SK-N-SH treated with all-trans-retinoic acid at 6 μM for 48 hours (cell line): ENCODE measurements around the gene ETV1.

Source experiments
- ATAC-seq: fragments of 200-7000 bp; cut with Tn5 transposase; 3 replicates; pipeline ENCODE4 v1.9.1; 2020; ENCODE audit warnings: mild to moderate bottlenecking, moderate library complexity
- ARNTL ChIP-seq: fragments of 450-650 bp; formaldehyde crosslinking; IDR thresholded peaks from 2 replicates; pipeline ENCODE4 v1.5.0; 2020; ENCODE audit warnings: low read depth, mild to moderate bottlenecking, moderate library complexity, borderline replicate concordance
- BACH2 ChIP-seq: fragments of 250-450 bp; sonication (Bioruptor Pico); IDR thresholded peaks from 2 replicates; pipeline ENCODE4 v1.9.0; 2021; ENCODE audit warnings: mild to moderate bottlenecking, borderline replicate concordance
- CREB5 ChIP-seq: fragments of 250-450 bp; sonication (Bioruptor Pico); IDR thresholded peaks from 2 replicates; pipeline ENCODE4 v1.5.1; 2020; ENCODE audit warnings: low read depth, mild to moderate bottlenecking, moderate library complexity
- CSDC2 ChIP-seq: fragments of 250-450 bp; sonication (Bioruptor Pico); IDR thresholded peaks from 2 replicates; pipeline ENCODE4 v1.5.0; 2020; ENCODE audit warnings: mild to moderate bottlenecking, moderate library complexity
- CSRNP3 ChIP-seq: fragments of 250-450 bp; sonication (Bioruptor Pico); IDR thresholded peaks from 2 replicates; pipeline ENCODE4 v1.5.1; 2021; ENCODE audit warnings: mild to moderate bottlenecking, moderate library complexity
- GLIS3 ChIP-seq: fragments of 250-450 bp; sonication (Bioruptor Pico); IDR thresholded peaks from 2 replicates; pipeline ENCODE4 v1.5.0; 2020; ENCODE audit warnings: mild to moderate bottlenecking, moderate library complexity
- ISL1 ChIP-seq: fragments of 250-450 bp; sonication (Bioruptor Pico); IDR thresholded peaks from 2 replicates; pipeline ENCODE4 v2.1.2; 2022; ENCODE audit warnings: mild to moderate bottlenecking, moderate library complexity
- OSR1 ChIP-seq: fragments of 250-450 bp; sonication (Bioruptor Pico); IDR thresholded peaks from 2 replicates; pipeline ENCODE4 v1.8.0; 2022; ENCODE audit warnings: moderate library complexity, mild to moderate bottlenecking, inconsistent platforms
- PATZ1 ChIP-seq: fragments of 250-450 bp; sonication (Bioruptor Pico); IDR thresholded peaks from 2 replicates; pipeline ENCODE4 v1.8.0; 2020; ENCODE audit warnings: mild to moderate bottlenecking, moderate library complexity, borderline replicate concordance
- POU6F1 ChIP-seq: fragments of 250-450 bp; sonication (Bioruptor Pico); IDR thresholded peaks from 2 replicates; pipeline ENCODE4 v1.8.0; 2021; ENCODE audit warnings: low read depth, mild to moderate bottlenecking, moderate library complexity, borderline replicate concordance
- PPARA ChIP-seq: fragments of 250-450 bp; sonication (Bioruptor Pico); IDR thresholded peaks from 2 replicates; pipeline ENCODE4 v1.5.0; 2020; ENCODE audit warnings: mild to moderate bottlenecking, borderline replicate concordance
- RARB ChIP-seq: fragments of 250-450 bp; sonication (Bioruptor Pico); IDR thresholded peaks from 2 replicates; pipeline ENCODE4 v1.8.0; 2021; ENCODE audit warnings: mild to moderate bottlenecking, moderate library complexity
- SNAI2 ChIP-seq: fragments of 250-450 bp; sonication (Bioruptor Pico); IDR thresholded peaks from 2 replicates; pipeline ENCODE4 v1.5.0; 2020; ENCODE audit warnings: mild to moderate bottlenecking, moderate library complexity
- TCF4 ChIP-seq: fragments of 250-450 bp; sonication (Bioruptor Pico); IDR thresholded peaks from 2 replicates; pipeline ENCODE4 v1.8.0; 2021; ENCODE audit warnings: mild to moderate bottlenecking, moderate library complexity, borderline replicate concordance
- TOX ChIP-seq: fragments of 250-450 bp; sonication (Bioruptor Pico); IDR thresholded peaks from 2 replicates; pipeline ENCODE4 v1.8.0; 2021; ENCODE audit warnings: mild to moderate bottlenecking, moderate library complexity, borderline replicate concordance
- ZC3H10 ChIP-seq: fragments of 250-450 bp; sonication (Bioruptor Pico); IDR thresholded peaks from 2 replicates; pipeline ENCODE4 v1.5.1; 2021; ENCODE audit warnings: mild to moderate bottlenecking, moderate library complexity
- ZFP3 ChIP-seq: fragments of 250-450 bp; sonication (Bioruptor Pico); IDR thresholded peaks from 2 replicates; pipeline ENCODE4 v1.5.0; 2020; ENCODE audit warnings: mild to moderate bottlenecking, moderate library complexity
- ZFP30 ChIP-seq: fragments of 450-650 bp; formaldehyde crosslinking; IDR thresholded peaks from 2 replicates; pipeline ENCODE4 v1.5.0; 2022; ENCODE audit warnings: mild to moderate bottlenecking, moderate library complexity
- ZNF565 ChIP-seq: fragments of 450-650 bp; formaldehyde crosslinking; conservative IDR thresholded peaks from 2 replicates; pipeline ENCODE4 v1.5.0; 2020; ENCODE audit warnings: low read depth, mild to moderate bottlenecking, moderate library complexity
- ZNF8 ChIP-seq: fragments of 450-650 bp; formaldehyde crosslinking; IDR thresholded peaks from 2 replicates; pipeline ENCODE4 v1.5.0; 2020; ENCODE audit warnings: mild to moderate bottlenecking, moderate library complexity
- TF ChIP-seq, protein P1 (sequence below): fragments of 250-450 bp; sonication (Bioruptor Pico); IDR thresholded peaks from 2 replicates; pipeline ENCODE4 v1.5.0; 2020; ENCODE audit warnings: mild to moderate bottlenecking, moderate library complexity

Gene ETV1

DNA sequence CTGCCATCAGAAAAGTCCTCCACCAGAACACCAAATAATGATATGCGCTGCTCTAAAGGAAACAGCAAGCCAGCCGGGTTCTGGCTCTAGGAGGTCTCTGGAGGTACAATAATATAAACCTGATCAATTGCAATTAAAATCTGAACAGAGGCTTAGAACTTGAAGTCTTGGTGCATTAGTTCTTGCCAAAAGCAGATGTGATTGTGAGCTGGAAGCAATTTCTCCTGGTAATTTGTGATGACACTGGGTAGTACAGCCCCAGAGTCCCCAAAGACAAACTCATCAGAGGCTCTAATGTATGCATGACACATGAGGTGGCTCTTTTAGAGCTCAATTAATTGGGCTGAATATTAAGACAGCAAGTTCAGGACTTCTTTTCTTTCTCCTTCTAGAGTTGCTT is 3.3 kb downstream of the ETV1 start (continued):
- TF ChIP-seq, protein P1, sequence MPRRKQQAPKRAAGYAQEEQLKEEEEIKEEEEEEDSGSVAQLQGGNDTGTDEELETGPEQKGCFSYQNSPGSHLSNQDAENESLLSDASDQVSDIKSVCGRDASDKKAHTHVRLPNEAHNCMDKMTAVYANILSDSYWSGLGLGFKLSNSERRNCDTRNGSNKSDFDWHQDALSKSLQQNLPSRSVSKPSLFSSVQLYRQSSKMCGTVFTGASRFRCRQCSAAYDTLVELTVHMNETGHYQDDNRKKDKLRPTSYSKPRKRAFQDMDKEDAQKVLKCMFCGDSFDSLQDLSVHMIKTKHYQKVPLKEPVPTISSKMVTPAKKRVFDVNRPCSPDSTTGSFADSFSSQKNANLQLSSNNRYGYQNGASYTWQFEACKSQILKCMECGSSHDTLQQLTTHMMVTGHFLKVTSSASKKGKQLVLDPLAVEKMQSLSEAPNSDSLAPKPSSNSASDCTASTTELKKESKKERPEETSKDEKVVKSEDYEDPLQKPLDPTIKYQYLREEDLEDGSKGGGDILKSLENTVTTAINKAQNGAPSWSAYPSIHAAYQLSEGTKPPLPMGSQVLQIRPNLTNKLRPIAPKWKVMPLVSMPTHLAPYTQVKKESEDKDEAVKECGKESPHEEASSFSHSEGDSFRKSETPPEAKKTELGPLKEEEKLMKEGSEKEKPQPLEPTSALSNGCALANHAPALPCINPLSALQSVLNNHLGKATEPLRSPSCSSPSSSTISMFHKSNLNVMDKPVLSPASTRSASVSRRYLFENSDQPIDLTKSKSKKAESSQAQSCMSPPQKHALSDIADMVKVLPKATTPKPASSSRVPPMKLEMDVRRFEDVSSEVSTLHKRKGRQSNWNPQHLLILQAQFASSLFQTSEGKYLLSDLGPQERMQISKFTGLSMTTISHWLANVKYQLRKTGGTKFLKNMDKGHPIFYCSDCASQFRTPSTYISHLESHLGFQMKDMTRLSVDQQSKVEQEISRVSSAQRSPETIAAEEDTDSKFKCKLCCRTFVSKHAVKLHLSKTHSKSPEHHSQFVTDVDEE (CRISPR knock-in tag) = no peak
- TF ChIP-seq BACH2 (CRISPR knock-in tag) (no peak), CSRNP3 (CRISPR knock-in tag) (no peak)

- ATAC-seq = no peak
- TF ChIP-seq TOX (CRISPR knock-in tag) = no peak
- TF ChIP-seq PPARA (CRISPR knock-in tag) = no peak
Observed at GRCh38 chr7:13984831-13985685, 4.4 kb downstream of the ETV1 start.

DNA sequence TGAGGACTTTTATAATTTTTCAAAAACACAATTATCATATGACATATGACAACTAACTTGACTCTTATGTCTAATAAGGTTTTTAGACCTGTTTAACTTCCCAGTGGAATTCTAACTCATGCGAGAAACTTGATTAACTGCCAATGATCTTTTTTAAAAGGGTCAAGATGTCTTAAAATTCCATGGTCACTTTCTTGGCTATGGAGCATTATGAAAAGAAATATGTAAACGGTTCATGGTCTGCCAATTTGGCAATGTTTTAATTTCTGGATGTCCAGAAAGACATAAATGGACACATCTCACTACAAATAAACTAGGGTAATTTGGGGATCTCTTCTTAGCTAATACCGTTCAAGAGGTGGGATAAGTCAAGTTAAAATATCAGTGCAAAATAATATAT is 5.4 kb downstream of the ETV1 start:
- ATAC-seq = no peak

DNA sequence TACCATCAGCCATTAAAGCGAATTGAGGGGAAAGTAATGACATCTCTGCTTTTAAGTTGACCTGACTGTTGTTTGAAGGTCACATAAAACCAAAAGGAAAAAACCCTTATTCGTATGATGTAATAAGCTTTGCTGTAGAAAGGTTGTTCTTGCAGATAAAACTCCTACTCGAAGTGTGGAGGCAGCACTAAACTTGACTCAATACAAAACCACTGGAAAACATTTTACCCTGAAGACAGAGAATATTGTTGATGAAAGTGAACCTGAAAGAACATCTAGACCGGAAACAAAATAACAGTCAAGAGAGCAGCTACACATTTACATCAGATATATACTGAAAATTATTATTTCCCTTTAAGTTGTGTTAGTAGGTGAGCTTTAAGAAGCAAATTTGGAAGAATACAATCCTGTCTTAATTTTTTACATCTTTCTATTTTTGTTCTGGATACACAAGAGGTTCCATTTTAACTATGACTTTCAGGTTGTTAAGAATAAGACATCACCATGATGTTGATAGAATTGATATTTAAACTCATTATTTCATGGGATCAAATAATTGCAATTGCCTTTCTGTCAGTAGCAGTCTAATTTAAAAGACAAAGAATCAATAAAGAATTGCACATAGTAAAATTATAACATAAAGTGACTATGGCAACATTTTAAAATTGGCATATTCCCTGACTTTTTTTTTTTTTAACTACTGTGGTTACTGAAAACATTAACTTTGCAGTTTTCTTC is 6.4 kb downstream of the ETV1 start:
- TF ChIP-seq ARNTL (CRISPR knock-in tag) (no peak), POU6F1 (no peak), ZFP3 (CRISPR knock-in tag) (no peak), ZNF8 (CRISPR knock-in tag) (no peak), ZFP30 (CRISPR knock-in tag) (no peak), TCF4 (no peak), GLIS3 (CRISPR knock-in tag) (no peak), BACH2 (CRISPR knock-in tag) (no peak)
- ATAC-seq = no peak

More for the DNA sequence above, 5.4 kb downstream of the ETV1 start:
- no peak for TF ChIP-seq ZFP30 (CRISPR knock-in tag)
- 0 out of 2 replicates have a peak, but pooled peaks have one; percentile 37 for TF ChIP-seq ISL1 (CRISPR knock-in tag)
- TF ChIP-seq ZNF565 = no peak

DNA sequence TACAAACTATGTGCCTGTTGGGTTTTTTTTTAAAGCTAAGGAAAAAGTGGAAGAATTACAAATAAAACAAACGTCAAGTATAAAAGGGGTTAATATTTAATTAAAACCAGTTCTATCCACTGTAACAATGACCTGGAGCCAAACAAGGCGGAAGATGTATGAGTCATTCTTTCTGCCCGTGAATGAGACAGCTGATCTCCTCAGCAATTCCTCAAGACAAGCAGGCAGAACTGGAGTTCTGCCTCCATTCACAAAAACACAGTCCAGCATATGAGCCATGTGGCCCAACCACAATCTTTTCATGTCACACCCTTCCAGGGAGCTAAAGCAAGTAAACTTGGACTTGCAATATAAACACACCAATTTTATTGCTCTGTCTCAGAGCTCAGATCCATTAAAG is 8.4 kb downstream of the ETV1 start:
- peak; percentile 96 for ATAC-seq
- TF ChIP-seq CSRNP3 (CRISPR knock-in tag) = no peak
- TF ChIP-seq BACH2 (CRISPR knock-in tag) = no peak
- 0 out of 2 replicates have a peak, but pooled peaks have one; percentile 52 for TF ChIP-seq CREB5 (CRISPR knock-in tag)
- no peak; the same call in 1 of the 2 replicates for TF ChIP-seq PATZ1 (CRISPR knock-in tag)
- no peak for TF ChIP-seq ZFP3 (CRISPR knock-in tag)
- no peak for TF ChIP-seq ZNF8 (CRISPR knock-in tag)
- TF ChIP-seq PPARA (CRISPR knock-in tag) = no peak
- no peak for TF ChIP-seq SNAI2 (CRISPR knock-in tag)
- TF ChIP-seq CSDC2 = no peak
- TF ChIP-seq ZFP30 (CRISPR knock-in tag) = no peak
- peak; percentile 45; the same call in 1 of the 2 replicates for TF ChIP-seq ISL1 (CRISPR knock-in tag)
- peak; percentile 34; the same call in 1 of the 2 replicates for TF ChIP-seq TOX (CRISPR knock-in tag)
- TF ChIP-seq GLIS3 (CRISPR knock-in tag) = no peak
- TF ChIP-seq RARB = no peak
- no peak for TF ChIP-seq ZNF565
- TF ChIP-seq ARNTL (CRISPR knock-in tag) = no peak
- TF ChIP-seq OSR1 (CRISPR knock-in tag) = no peak
- no peak for TF ChIP-seq ZC3H10 (CRISPR knock-in tag)
